Body of pancreas (tissue), 4 donors: ENCODE results near the gene BAG5. TPM values are rescaled to one million over a fixed set of nuclear protein-coding genes. Genes with fewer than 3 reads are reported as not detected.

ENCODE experiments used
- ATAC-seq: fragments of 150-250 bp; one replicate; pipeline ENCODE4 v1.9.1; 2016
- DNase-seq, 4 donors: peaks; one replicate each; pipeline ENCODE4 v3.0.0-alpha.2; 2019
- H3K27ac ChIP-seq, 4 donors: fragments of 200-600 bp; sonication (generic); 1 replicate in 3 of 4; 2 replicates in 1 of 4; pipeline versions ENCODE4 v1.5.1 to v1.6.1; 2016 to 2019; ENCODE audit warnings: mild to moderate bottlenecking in 1 of 4, mixed read lengths in 1 of 4, moderate library complexity in 1 of 4
- H3K27me3 ChIP-seq, 2 donors: fragments of 200-600 bp; sonication (generic); one replicate each; pipeline ENCODE4 v1.6.0; 2016; ENCODE audit warnings: mild to moderate bottlenecking in 1 of 2
- H3K36me3 ChIP-seq, 2 donors: fragments of 200-600 bp; sonication (generic); replicated peaks in 1 of 2; 2 replicates each; pipeline ENCODE4 v1.5.1; 2016; ENCODE audit warnings: low read depth in 2 of 2; ENCODE audit not compliant: insufficient read depth in 1 of 2
- H3K4me1 ChIP-seq: fragments of 200-600 bp; sonication (generic); one replicate; pipeline ENCODE4 v1.6.0; 2016
- H3K4me3 ChIP-seq, 2 donors: fragments of 200-600 bp; sonication (generic); 1 replicate in 1 of 2; 2 replicates in 1 of 2; pipeline ENCODE4 v1.5.1; 2016 to 2019
- H3K9me3 ChIP-seq, 3 donors: fragments of 200-600 bp; sonication (generic); 1 replicate in 2 of 3; 2 replicates in 1 of 3; pipeline ENCODE4 v1.5.1; 2016
- POLR2A ChIP-seq, 3 donors: fragments of 450-650 bp; IDR thresholded peaks; one replicate each; pipeline ENCODE4 v1.6.1; 2016; ENCODE audit warnings: antibody characterized with exemption in 3 of 3, mild to moderate bottlenecking in 2 of 3
- WGBS, 2 donors: methylation state at CpG; one replicate each; pipeline ENCODE4 v1.1.5; 2017; 5-methylcytosine and 5-hydroxymethylcytosine counted together
- intact Hi-C: fragments of 100-400 bp; cut with DNase I; formaldehyde crosslinking; loops from one replicate; pipeline ENCODE4 v1.15.1; 2023
- total RNA-seq, 2 donors: library from RNA; depleted of rRNA; stranded (reverse); fragments of >200 nt; gene quantifications; one replicate each; pipeline ENCODE4 v1.1.0, GENCODE V29; 2016
- TF ChIP-seq, protein P1 (sequence below), 7 experiments: fragments of 450-650 bp in 4 of 7; fragments of 200-600 bp in 3 of 7; sonication (generic) in 3 of 7; IDR thresholded peaks; one replicate each; pipeline ENCODE4 v1.5.1; 2016 to 2019; ENCODE audit warnings: antibody characterized with exemption in 7 of 7

BAG5 gene
- total RNA-seq, 2 donors from 2014 or later: 9.9 to 11.9 TPM

DNA sequence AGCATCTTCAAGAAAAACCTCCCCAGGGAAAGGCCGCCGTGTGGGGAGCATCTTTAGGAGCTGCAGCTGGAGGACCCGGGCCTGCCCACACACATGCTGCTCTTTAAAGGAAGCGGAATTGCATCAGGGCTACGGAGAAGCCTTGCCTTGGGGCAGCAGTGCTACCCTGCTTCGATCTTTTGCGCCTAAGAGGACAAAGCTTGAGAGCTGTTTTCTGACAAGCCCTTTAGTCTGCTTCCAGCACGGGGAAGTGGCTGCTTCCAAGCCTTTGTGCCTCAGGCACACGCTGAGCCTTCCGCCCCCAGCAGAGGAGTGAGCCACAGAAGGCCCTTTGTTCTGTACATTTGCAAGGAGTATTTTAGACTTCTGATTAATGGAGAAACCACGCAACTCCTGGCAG, 31.8 kb upstream of the BAG5 start:
- peak; percentile 43 to 64 (median 60) for DNase-seq
- WGBS, 2 donors: 51 to 70% methylated on average over 6 to 11 of the region's 11 CpGs
- H3K9me3 ChIP-seq: no peaks in the 10 kb centered on the region
- peaks cover 18% of the 10 kb centered on the region for H3K4me1 ChIP-seq
- peak overlapping the region; percentile 42 to 79 (median 64) for H3K27ac ChIP-seq
- no peak overlapping the region for H3K4me3 ChIP-seq
- ATAC-seq: peak; percentile 84
- H3K36me3 ChIP-seq: no peaks in the 10 kb centered on the region
- intact Hi-C loops: no loop called here
- no peaks in the 10 kb centered on the region for H3K27me3 ChIP-seq
- peak in 2 of 3 donors; percentile 42 to 50 for TF ChIP-seq POLR2A (IDR thresholded peaks at IDR 0.05)
- TF ChIP-seq, protein P1, sequence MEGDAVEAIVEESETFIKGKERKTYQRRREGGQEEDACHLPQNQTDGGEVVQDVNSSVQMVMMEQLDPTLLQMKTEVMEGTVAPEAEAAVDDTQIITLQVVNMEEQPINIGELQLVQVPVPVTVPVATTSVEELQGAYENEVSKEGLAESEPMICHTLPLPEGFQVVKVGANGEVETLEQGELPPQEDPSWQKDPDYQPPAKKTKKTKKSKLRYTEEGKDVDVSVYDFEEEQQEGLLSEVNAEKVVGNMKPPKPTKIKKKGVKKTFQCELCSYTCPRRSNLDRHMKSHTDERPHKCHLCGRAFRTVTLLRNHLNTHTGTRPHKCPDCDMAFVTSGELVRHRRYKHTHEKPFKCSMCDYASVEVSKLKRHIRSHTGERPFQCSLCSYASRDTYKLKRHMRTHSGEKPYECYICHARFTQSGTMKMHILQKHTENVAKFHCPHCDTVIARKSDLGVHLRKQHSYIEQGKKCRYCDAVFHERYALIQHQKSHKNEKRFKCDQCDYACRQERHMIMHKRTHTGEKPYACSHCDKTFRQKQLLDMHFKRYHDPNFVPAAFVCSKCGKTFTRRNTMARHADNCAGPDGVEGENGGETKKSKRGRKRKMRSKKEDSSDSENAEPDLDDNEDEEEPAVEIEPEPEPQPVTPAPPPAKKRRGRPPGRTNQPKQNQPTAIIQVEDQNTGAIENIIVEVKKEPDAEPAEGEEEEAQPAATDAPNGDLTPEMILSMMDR (IDR thresholded peaks at IDR 0.05): no peak

DNA sequence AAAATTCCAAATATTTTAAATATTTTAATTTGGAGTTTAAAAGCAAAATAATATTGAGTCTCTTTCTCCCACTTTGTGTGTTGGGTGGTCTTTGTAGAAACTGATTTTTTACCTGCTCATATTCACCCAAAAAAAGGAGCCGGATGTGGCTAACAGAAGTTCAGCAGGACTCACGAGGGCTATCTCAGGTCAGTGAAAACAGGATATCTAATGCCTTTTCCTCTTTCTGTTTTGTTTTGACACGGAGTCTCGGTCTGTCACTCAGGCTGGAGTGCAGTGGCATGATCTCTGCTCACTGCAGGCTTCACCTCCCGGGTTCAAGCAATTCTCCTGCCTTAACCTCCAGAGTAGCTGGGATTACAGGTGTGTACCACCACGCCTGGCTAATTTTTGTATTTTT, 31.1 kb upstream of the BAG5 start:
- Histone ChIP-seq H3K36me3 (no peaks in the 10 kb centered on the region), H3K9me3 (no peaks in the 10 kb centered on the region), H3K4me3 (no peak overlapping the region), H3K27me3 (no peaks in the 10 kb centered on the region), H3K27ac (peak overlapping the region; percentile 42 to 79 (median 64)), H3K4me1 (peaks cover 18% of the 10 kb centered on the region)
- intact Hi-C loops: no loop called here
- WGBS, 2 donors: 53 to 74% methylated on average over 6 of the region's 6 CpGs
- ATAC-seq (no peak), DNase-seq (no peak)
- TF ChIP-seq, protein P1 (IDR thresholded peaks at IDR 0.05): no peak
- no peak for TF ChIP-seq POLR2A (IDR thresholded peaks at IDR 0.05)

DNA sequence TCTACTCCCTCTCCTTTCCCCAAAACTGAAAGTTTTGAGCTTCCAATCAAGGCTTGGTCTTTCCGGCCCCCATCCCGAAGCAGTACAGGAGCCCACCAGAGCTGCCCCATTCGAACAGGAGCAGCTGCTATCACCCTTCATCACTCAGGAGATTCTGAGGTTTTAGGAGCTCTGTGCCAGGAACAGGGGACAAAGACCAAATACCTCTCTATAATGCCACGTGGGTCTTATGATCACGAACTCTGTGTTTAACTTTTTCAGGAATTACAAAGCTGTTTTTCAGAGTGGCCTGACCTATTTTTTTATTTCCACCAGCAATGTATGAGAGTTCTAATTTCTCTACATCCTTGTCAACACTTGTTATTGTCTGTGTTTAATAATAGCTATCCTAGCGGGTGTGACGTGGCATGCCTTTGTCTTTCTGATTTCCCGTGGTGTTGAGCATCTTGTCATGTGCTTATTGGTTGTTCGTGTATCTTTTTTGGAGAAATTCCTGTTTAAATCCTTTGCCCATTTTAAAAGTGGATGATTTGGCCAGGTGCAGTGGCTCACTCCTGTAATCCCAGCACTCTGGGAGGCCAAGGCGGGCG, 22.0 kb upstream of the BAG5 start:
- WGBS, 2 donors: 83 to 91% methylated on average over 11 of the region's 11 CpGs
- no peak for DNase-seq
- ATAC-seq: no peak
- Histone ChIP-seq H3K36me3 (no peaks in the 10 kb centered on the region), H3K4me3 (no peak overlapping the region), H3K27ac (no peak overlapping the region), H3K4me1 (no peaks in the 10 kb centered on the region), H3K27me3 (no peaks in the 10 kb centered on the region), H3K9me3 (no peaks in the 10 kb centered on the region)
- no peak for TF ChIP-seq POLR2A (IDR thresholded peaks at IDR 0.05)
- TF ChIP-seq, protein P1 (IDR thresholded peaks at IDR 0.05): no peak
- intact Hi-C loops: no loop called here

DNA sequence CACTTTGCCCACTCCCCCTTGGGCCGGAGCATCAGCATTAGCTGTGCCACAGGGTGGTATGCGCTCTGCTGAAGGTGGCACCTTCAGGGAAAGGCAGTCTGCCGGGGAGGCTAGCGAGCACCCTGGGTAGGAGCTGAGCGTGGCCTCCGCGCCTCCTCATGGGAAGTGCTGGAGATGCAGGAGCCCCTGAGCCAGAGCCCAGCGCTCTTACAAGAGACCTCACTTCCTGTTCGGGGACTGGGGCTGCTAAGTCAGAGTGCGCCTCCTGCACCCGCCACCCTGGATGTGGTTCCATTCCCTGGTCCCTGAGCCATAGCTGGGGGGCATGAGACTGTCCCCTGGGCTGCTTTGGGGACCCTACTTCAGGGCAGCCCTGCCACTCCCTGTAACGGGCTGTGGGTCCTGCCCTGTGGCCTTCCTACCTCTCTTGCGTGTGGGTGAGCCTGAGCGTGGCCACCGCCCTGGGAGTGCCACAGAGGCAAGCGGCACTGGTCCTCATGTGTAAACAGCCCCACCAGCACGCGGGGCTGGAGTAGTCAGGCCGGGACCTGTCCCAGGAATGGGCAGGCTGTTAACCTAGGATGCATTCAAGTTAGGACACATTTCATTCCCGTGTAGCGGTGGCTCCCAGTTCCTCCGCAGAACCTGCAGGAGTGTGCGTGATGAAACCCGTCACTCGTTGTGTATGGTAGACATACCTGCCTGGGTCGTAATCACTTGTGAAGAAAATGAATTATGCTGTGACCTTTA, 19.7 kb upstream of the BAG5 start:
- no peak for TF ChIP-seq POLR2A (IDR thresholded peaks at IDR 0.05)
- TF ChIP-seq, protein P1 (IDR thresholded peaks at IDR 0.05): no peak
- 93% methylated on average over 8 to 24 of the region's 26 CpGs for WGBS, 2 donors
- ATAC-seq (no peak), DNase-seq (no peak)
- H3K27ac ChIP-seq: no peak overlapping the region
- H3K4me1 ChIP-seq: no peaks in the 10 kb centered on the region
- intact Hi-C loops: no loop called here
- H3K9me3 ChIP-seq: no peaks in the 10 kb centered on the region
- H3K27me3 ChIP-seq: no peaks in the 10 kb centered on the region
- H3K36me3 ChIP-seq: no peaks in the 10 kb centered on the region
- H3K4me3 ChIP-seq: no peak overlapping the region
